ENCODE measurements around the gene LETM1. TPM values are rescaled to one million over a fixed set of nuclear protein-coding genes. Genes with fewer than 3 reads are reported as not detected.
A peak's percentile ranks its signal among the peaks of the same experiment; 100 is the strongest.

The LETM1 gene
- total and polyA plus RNA-seq, 2 of the 13 experiments (the other 11 are each of a cell fraction or from before 2014, with no cell fraction given): 9.7 to 41.6 TPM

- TF ChIP-seq ZNF207 (IDR thresholded peaks at IDR 0.05; ENCODE audit: borderline replicate concordance) (no peak), JARID2 (CRISPR knock-in tag; IDR thresholded peaks at IDR 0.05; ENCODE audit: insufficient replicate concordance) (no peak), ETV5 (CRISPR knock-in tag; IDR thresholded peaks at IDR 0.05; ENCODE audit: borderline replicate concordance) (0 out of 2 replicates have a peak, but pooled peaks have one; percentile 10), CBX5 (CRISPR knock-in tag; IDR thresholded peaks at IDR 0.05; ENCODE audit: borderline replicate concordance) (0 out of 2 replicates have a peak, but pooled peaks have one; percentile 24), BCLAF1 (IDR thresholded peaks at IDR 0.05) (no peak), SRSF4 (IDR thresholded peaks at IDR 0.05; ENCODE audit: low read depth, low read length, poor library complexity, severe bottlenecking) (no peak), ZKSCAN5 (CRISPR knock-in tag; IDR thresholded peaks at IDR 0.05) (no peak), EP300 (IDR thresholded peaks at IDR 0.05; ENCODE audit: low read depth in 2 of 2, low read length in 2 of 2) (no peak), EP300 (CRISPR knock-in tag; IDR thresholded peaks at IDR 0.05; ENCODE audit: borderline replicate concordance) (peak; percentile 29; the same call in 1 of the 2 replicates), ZBTB25 (CRISPR knock-in tag; IDR thresholded peaks at IDR 0.05) (no peak), ZBTB46 (CRISPR knock-in tag; IDR thresholded peaks at IDR 0.05; ENCODE audit: borderline replicate concordance) (no peak), AKNA (CRISPR knock-in tag; IDR thresholded peaks at IDR 0.05; ENCODE audit: borderline replicate concordance) (no peak), ZNF562 (CRISPR knock-in tag; IDR thresholded peaks at IDR 0.05; ENCODE audit: borderline replicate concordance) (no peak), ZSCAN22 (CRISPR knock-in tag; IDR thresholded peaks at IDR 0.05) (no peak)
Measured at GRCh38 chr4:1767770-1768366, 88.1 kb downstream of the LETM1 start (continued).
